H1 (cell line): ENCODE results near the gene FLNA. TPM values are rescaled to one million over a fixed set of nuclear protein-coding genes. Genes with fewer than 3 reads are reported as not detected.
A peak's percentile ranks its signal among the peaks of the same experiment; 100 is the strongest.

Experiments
- ASH2L ChIP-seq: fragments of 200-600, 300-600 bp; sonication (generic); IDR thresholded peaks from one replicate; pipeline ENCODE4 v1.7.1; 2017; ENCODE audit warnings: low read length
- BRCA1 ChIP-seq: IDR thresholded peaks from 2 replicates; pipeline ENCODE4 v1.6.1; 2012; ENCODE audit warnings: low read depth, low read length, improper control_type of control experiment
- CBX5 ChIP-seq: fragments of 300-800, 300-1000 bp; sonication (generic); IDR thresholded peaks from 2 replicates; pipeline ENCODE4 v1.7.1; 2016; ENCODE audit warnings: antibody characterized with exemption, low read length, low read depth
- CBX8 ChIP-seq: fragments of 300-800, 300-1000 bp; sonication (generic); IDR thresholded peaks from 2 replicates; pipeline ENCODE4 v1.7.1; 2016; ENCODE audit warnings: low read depth, low read length, borderline replicate concordance
- CEBPB ChIP-seq: IDR thresholded peaks from 2 replicates; pipeline ENCODE4 v1.6.1; 2012; ENCODE audit warnings: low read depth, low read length
- FOSL1 ChIP-seq: IDR thresholded peaks from 2 replicates; pipeline ENCODE4 v1.6.1; 2011; ENCODE audit warnings: mild to moderate bottlenecking, low read depth, low read length, moderate library complexity; ENCODE audit not compliant: insufficient read depth
- GTF2F1 ChIP-seq: IDR thresholded peaks from 2 replicates; pipeline ENCODE4 v1.6.1; 2012; ENCODE audit warnings: low read depth, low read length, improper control_type of control experiment, borderline replicate concordance
- KDM1A ChIP-seq: fragments of 200-600, 300-600 bp; sonication (generic); IDR thresholded peaks from 2 replicates; pipeline ENCODE4 v1.7.1; 2016; ENCODE audit warnings: mild to moderate bottlenecking, low read length, borderline replicate concordance
- PHF8 ChIP-seq: fragments of 200-600 bp; sonication (generic); conservative IDR thresholded peaks from 2 replicates; pipeline ENCODE4 v1.7.1; 2012; ENCODE audit warnings: low read depth, mild to moderate bottlenecking, inconsistent platforms, low read length, moderate library complexity
- POU5F1 ChIP-seq: IDR thresholded peaks from 2 replicates; pipeline ENCODE4 v1.6.1; 2011; ENCODE audit warnings: low read depth, mild to moderate bottlenecking, low read length, moderate library complexity
- RFX5 ChIP-seq: IDR thresholded peaks from 2 replicates; pipeline ENCODE4 v1.6.1; 2011; ENCODE audit warnings: low read depth, low read length, improper control_type of control experiment, borderline replicate concordance
- SAP30 ChIP-seq: fragments of 300-600 bp; sonication (generic); IDR thresholded peaks from 2 replicates; pipeline ENCODE4 v1.7.1; 2012; ENCODE audit warnings: low read length, moderate library complexity, mild to moderate bottlenecking, inconsistent platforms; ENCODE audit not compliant: insufficient read depth, insufficient replicate concordance
- SIN3A ChIP-seq, 2 experiments: IDR thresholded peaks in 1 of 2; conservative IDR thresholded peaks in 1 of 2; 2 replicates each; pipeline ENCODE4 v1.6.1; 2011 to 2012; ENCODE audit warnings: low read length in 2 of 2, improper control_type of control experiment in 1 of 2, low read depth in 1 of 2, mild to moderate bottlenecking in 1 of 2
- SP4 ChIP-seq: IDR thresholded peaks from 2 replicates; pipeline ENCODE4 v1.6.1; 2012; ENCODE audit warnings: low read length, inconsistent platforms
- SRF ChIP-seq: IDR thresholded peaks from 2 replicates; pipeline ENCODE4 v1.6.1; 2011; ENCODE audit warnings: mild to moderate bottlenecking, low read depth, low read length, moderate library complexity
- SUZ12 ChIP-seq: fragments of 200-600 bp; sonication (generic); IDR thresholded peaks from 2 replicates; pipeline ENCODE4 v1.6.1; 2012; ENCODE audit warnings: mild to moderate bottlenecking, inconsistent platforms, low read length, moderate library complexity, mixed read lengths
- YY1 ChIP-seq: IDR thresholded peaks from 2 replicates; pipeline ENCODE4 v1.6.1; 2011; ENCODE audit warnings: low read depth, mild to moderate bottlenecking, low read length
- ZNF274 ChIP-seq: IDR thresholded peaks from 2 replicates; pipeline ENCODE4 v1.7.0; 2012; ENCODE audit warnings: low read length, borderline replicate concordance; ENCODE audit errors: extremely low read depth
- polyA plus RNA-seq, 7 experiments: library from polyadenylated mRNA; depleted of rRNA in 3 of 7; stranded (reverse) in 5 of 7; unstranded in 2 of 7; fragments of >200 nt in 5 of 7; fragments of 200-250 nt in 2 of 7; gene quantifications; 1 replicate in 5 of 7; 2 replicates in 1 of 7; 4 replicates in 1 of 7; pipeline versions ENCODE4 v1.2.1 to v1.2.3, GENCODE V29; 2011 to 2013; ENCODE audit warnings: missing spikeins in 2 of 7, mixed read lengths in 2 of 7
- total RNA-seq: library from RNA; stranded (reverse); fragmentation: NEBNext Ultra II Directional; extraction: Animal tissue kit (Norgen Biotek cat#: 25700); gene quantifications from 2 replicates; pipeline ENCODE4 v1.2.1, GENCODE V29; 2021
- TF ChIP-seq, protein P1 (sequence below): IDR thresholded peaks from 2 replicates; pipeline ENCODE4 v1.6.1; 2011; ENCODE audit warnings: low read depth, mild to moderate bottlenecking, low read length; ENCODE audit not compliant: insufficient read depth
- TF ChIP-seq, protein P2 (sequence below): IDR thresholded peaks from 2 replicates; pipeline ENCODE4 v1.6.1; 2012; ENCODE audit warnings: inconsistent platforms
- TF ChIP-seq, protein P3 (sequence below), 3 experiments: IDR thresholded peaks; 1 replicate in 2 of 3; 2 replicates in 1 of 3; pipeline versions ENCODE4 v1.5.1 to v1.6.1; 2011; ENCODE audit warnings: low read length in 3 of 3, mild to moderate bottlenecking in 3 of 3, inconsistent platforms in 2 of 3, low read depth in 1 of 3, moderate library complexity in 1 of 3; ENCODE audit not compliant: insufficient read depth in 1 of 3; ENCODE audit errors: control extremely low read depth in 1 of 3

Gene FLNA
- total and polyA plus RNA-seq, 2 of the 8 experiments (the other 6 are each of a cell fraction or from before 2014, with no cell fraction given): 315 to 925 TPM

DNA sequence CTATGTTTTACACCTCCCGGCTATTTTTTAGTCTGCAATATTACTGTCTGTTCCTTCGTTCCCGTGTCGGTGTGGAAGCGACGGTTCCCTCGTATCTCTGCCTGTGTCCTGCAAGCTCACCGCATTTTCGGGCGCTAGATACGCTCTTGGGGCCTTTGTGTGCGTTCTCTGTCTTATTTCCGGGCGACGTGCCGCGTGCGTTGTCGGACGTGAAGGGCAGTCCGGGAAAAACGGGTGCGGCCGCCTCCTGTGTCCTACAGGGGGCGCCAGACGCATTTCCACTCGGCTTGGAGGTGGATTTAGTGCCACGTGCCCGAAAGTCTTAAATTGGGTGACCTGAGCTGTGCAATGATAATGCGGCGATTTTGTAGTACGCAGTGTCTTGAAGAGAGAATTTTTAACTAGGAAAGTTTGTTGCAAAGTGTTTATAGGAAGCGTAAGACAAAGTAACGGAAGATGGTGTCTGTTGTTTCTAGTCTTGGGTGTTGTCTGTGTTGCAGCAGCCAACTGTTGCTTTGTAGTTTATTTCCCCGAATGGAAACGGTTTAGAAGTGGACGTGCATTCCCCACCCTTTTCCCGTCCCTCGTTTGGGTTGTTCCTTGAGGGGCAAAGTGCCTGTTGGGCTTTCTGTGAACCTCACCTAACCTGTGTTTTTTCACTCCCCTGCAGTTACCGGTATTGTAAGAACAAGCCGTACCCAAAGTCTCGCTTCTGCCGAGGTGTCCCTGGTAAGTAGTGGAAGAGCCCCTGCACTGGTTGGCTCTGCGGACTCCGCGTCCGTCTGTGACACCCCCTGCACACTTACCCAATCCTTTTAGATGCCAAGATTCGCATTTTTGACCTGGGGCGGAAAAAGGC, 24.5 kb upstream of the FLNA start (continued):
- TF ChIP-seq CEBPB (no peak), SIN3A (conservative IDR thresholded peaks at IDR 0.05 in 1 of 2, IDR thresholded peaks at IDR 0.05 in 1 of 2; ENCODE audit: low read depth in 1 of 2, low read length in 2 of 2) (peak; percentile 34 to 85; a peak in 2 of 4 replicates), RFX5 (no peak), BRCA1 (no peak), SAP30 (peak; percentile 32), FOSL1 (no peak), KDM1A (no peak), SRF (no peak), YY1 (no peak), PHF8 (no peak), CBX5 (no peak), SP4 (no peak), POU5F1 (no peak), SUZ12 (no peak), GTF2F1 (no peak), CBX8 (no peak), ZNF274 (no peak), ASH2L (no peak)
- TF ChIP-seq, protein P1, sequence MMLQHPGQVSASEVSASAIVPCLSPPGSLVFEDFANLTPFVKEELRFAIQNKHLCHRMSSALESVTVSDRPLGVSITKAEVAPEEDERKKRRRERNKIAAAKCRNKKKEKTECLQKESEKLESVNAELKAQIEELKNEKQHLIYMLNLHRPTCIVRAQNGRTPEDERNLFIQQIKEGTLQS: no peak
- TF ChIP-seq, protein P2, sequence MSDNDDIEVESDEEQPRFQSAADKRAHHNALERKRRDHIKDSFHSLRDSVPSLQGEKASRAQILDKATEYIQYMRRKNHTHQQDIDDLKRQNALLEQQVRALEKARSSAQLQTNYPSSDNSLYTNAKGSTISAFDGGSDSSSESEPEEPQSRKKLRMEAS: peak; percentile 88
- TF ChIP-seq, protein P3, sequence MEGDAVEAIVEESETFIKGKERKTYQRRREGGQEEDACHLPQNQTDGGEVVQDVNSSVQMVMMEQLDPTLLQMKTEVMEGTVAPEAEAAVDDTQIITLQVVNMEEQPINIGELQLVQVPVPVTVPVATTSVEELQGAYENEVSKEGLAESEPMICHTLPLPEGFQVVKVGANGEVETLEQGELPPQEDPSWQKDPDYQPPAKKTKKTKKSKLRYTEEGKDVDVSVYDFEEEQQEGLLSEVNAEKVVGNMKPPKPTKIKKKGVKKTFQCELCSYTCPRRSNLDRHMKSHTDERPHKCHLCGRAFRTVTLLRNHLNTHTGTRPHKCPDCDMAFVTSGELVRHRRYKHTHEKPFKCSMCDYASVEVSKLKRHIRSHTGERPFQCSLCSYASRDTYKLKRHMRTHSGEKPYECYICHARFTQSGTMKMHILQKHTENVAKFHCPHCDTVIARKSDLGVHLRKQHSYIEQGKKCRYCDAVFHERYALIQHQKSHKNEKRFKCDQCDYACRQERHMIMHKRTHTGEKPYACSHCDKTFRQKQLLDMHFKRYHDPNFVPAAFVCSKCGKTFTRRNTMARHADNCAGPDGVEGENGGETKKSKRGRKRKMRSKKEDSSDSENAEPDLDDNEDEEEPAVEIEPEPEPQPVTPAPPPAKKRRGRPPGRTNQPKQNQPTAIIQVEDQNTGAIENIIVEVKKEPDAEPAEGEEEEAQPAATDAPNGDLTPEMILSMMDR (IDR thresholded peaks at IDR 0.05; ENCODE audit: control extremely low read depth in 1 of 3, insufficient read depth in 1 of 3, low read depth in 1 of 3, low read length in 3 of 3): peak in 2 of 3 experiments; percentile 53 to 70; a peak in 3 of 4 replicates
